Fibroblast of upper back skin (primary cell): ENCODE results near the gene CD300LG.
A peak's percentile ranks its signal among the peaks of the same experiment; 100 is the strongest.

Source experiments
- DNase-seq: peaks from one replicate; pipeline ENCODE4 v3.0.0-alpha.2; 2013

The CD300LG gene

GRCh38 chr17:43826206-43826605, 20.8 kb upstream of the CD300LG start:
- no peak for DNase-seq

- DNase-seq, result no peak
Measured at GRCh38 chr17:43827596-43827995, 19.4 kb upstream of the CD300LG start.

- no peak for DNase-seq
Measured at GRCh38 chr17:43829738-43830137, 17.2 kb upstream of the CD300LG start.

DNA sequence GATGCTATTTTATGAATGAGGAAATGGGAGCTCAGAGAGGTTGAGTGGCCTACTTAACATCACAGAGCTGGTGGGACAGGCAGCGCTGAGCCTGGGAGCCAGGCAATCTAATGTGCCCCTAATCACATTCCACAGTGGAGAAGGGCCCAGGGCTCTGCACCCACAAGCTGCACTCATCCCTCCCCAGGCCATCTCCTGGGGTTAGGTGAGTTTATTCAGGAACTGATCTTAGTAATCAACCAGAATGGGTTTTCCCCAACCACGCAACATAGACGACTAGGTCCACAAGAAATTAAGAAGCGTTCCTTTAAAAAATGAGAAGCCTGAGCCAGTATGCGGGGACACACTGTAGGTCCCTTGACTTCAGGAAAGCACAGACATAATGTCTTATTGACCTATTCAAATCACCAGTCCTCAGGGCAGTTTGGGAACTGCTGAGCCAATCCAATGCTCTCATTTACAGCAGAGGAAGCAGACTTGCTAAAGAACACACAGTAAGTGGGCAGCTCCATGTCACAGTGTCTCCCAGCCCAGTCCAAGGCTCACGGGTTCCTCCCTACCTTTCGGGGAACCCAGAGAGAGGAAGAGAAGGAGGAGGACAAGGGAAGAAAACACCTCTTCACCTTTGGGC, 16.4 kb upstream of the CD300LG start:
- no peak for DNase-seq

GRCh38 chr17:43831633-43832032, 15.3 kb upstream of the CD300LG start:
- no peak for DNase-seq

- peak; percentile 70 for DNase-seq
Measured at GRCh38 chr17:43832168-43832975, 14.6 kb upstream of the CD300LG start.

DNA sequence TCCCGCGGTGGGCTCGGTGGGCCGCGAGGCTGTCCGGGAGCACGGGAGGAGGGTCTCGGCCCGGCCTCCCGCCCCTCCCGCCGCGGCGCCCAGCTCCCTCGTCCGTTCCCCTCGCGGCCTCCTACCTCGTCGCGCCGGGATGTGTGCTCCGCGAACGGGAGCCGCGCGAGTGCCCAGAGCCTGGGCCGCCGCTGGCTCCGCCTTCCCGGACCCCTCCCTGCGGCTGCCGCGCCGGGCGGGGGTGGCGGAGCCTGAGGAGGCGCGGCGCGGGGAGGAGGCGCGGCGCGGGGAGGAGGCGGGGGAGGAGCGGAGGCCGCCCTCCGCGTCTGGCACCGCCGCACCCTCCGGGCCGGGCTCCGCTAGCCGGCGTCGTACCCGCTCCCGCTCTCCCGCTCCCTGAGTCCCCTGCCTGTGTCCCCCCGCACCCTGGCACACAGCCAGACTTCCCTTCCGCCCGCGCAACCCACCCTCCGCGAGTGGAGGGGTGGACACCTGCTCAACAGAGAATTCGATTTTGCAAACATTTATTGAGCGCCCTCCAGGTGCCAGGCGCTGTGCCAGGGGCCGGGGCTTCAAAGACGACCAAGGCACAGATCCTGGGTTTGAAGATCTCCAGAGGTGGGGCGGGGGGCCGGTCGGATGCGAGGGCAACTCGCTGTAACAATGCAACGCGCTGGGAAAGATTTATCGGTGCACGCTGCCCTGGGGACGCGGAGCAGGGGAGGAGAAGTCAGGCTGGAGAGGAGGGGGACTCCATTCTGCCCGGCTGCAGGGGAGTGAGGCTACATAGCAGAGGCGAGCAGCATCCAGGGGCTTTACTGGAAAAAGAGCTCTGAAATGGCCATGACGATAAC, 13.8 kb upstream of the CD300LG start, which contains the start of gene MPP3:
Gene MPP3, minus strand, starts transcription at position 171 of the 854 bp plus-strand sequence. CDS start 1,240 bp downstream, outside the sequence.
- peak; percentile 65 for DNase-seq

DNA sequence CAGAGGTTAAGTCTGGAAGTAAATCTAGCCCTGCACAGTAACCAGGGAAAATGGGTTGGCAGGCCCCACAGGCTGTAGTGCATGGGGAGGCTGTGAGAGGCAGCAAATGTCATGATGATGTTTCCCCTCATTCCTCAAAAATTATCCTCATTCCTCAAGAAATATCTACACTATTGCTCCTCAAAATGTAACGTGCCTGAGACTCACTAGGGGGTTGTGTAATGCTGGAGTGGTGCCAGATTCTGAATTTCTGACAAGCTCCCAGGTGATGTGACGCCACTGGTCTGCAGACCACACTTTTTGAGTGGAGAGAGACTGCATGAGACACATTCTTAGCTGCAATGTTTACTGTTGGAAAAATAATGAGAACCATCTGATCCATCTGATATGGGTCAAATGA, 12.9 kb upstream of the CD300LG start:
- peak; percentile 84 for DNase-seq

DNA sequence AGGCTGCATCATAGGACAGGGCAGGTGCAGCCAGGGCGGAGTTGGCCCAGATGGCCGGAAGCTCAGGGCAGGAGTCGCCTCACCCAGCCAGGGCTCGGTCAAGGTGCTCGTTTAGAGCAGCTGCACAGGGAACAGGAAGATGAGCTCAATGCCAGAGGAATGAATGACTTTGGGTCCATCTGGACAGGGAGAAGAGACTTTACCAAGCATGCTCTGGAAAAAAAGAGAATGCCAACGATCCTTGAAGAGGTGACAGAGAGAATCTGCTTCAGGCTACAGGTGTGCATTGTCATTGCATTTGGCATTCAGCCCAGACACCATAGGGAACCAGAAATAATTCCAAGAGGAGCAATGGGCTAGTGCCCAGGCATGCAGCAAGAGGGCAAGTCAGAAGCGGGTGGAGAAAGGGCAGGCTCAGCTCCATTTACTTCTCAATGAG, 7.3 kb upstream of the CD300LG start:
- no peak for DNase-seq

DNA sequence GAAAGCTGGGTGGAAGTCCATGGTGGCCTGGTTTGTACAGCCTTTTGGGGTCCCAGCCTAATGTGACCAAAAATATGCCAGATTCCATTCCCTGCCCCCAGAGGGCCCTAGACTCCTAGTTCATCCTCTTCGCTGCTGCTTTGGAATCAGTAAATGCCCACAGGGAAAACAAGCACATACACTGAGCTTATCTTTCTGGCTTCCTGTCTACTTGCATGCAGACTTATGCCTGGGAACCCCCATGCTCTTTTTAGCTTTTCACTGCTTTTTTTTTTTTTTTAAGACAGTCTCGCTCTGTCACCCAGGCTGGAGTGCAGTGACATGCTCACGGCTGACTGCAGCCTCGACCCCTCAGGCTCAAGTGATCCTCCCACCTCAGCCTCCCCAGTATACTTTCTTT, 6.2 kb upstream of the CD300LG start:
- peak; percentile 9 for DNase-seq

DNA sequence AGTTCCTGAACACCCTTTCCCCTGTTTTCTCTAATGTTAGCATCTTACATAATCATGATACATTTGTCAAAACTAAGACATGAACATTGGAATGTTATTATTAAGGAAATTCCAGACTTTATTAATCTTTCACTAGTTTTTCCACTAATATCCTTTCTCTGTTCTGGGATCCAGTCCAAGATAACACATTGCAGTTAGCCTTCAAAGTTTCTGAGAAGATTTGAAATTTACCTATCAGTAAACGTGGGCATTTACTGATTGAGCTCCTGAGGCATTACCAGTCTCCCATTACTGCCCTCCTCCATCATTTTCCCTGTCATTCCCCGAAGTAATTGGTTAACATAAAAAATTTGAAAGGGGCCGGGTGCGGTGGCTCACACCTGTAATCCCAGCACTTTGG, 5.7 kb upstream of the CD300LG start:
- DNase-seq, result no peak

DNA sequence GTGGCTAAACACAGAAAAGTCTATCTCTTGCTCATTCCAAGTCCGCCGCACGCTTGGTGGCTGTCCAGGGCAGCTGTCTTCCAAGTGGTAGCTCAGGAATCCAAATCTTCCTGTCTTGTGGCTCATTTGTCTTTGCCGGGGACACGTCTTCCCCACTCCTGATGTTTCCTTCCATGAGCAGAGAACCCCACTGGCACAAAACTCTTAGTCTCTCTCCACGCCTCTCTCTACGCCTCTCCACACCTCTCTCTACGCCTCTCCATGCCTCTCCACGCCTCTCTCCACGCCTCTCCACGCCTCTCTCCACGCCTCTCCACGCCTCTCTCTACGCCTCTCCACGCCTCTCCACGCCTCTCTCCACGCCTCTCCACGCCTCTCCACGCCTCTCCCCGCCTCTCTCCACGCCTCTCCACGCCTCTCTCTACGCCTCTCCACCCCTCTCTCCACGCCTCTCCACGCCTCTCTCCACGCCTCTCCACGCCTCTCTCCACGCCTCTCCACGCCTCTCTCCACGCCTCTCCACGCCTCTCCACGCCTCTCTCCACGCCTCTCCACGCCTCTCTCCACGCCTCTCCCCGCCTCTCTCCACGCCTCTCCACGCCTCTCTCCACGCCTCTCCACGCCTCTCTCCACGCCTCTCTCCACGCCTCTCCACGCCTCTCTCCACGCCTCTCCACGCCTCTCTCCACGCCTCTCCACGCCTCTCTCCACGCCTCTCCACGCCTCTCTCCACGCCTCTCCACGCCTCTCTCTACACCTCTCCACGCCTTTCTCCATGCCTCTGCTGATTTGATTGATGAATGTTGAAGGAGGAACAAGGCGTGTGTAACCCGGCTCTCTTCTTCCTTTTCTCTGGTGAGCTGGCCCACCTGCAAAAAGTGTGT, 4.6 kb upstream of the CD300LG start:
- DNase-seq, result peak; percentile 25

GRCh38 chr17:43842975-43843325, 4.0 kb upstream of the CD300LG start:
- no peak for DNase-seq

- no peak for DNase-seq
Measured at GRCh38 chr17:43844241-43844640, 2.7 kb upstream of the CD300LG start.

- DNase-seq, result no peak
Measured at GRCh38 chr17:43845766-43846165, 1.2 kb upstream of the CD300LG start.

DNA sequence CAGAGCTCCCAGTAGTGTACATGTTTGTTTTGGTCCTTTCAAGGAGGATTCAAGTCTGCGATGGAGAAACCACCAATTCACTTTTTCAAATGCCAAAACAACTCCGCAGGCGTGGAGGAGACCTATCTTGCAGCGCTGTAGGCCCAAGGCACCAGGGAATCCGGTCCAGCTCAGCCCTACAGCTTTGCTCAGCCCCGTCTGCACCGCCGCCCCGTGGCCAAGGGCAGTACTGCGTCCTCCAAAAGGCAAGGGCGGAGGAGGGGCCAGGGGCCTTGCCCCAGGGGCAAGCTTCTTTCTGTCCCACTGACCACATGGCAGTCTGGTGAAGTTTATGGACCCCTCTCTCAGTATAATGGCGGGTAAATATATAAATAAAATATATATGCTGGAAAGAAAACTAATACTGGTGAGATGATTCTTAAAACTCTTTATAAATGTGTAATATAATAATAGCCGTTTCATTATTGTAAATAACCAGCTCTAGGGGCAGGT, 709 bp upstream of the CD300LG start:
- peak; percentile 55 for DNase-seq

DNA sequence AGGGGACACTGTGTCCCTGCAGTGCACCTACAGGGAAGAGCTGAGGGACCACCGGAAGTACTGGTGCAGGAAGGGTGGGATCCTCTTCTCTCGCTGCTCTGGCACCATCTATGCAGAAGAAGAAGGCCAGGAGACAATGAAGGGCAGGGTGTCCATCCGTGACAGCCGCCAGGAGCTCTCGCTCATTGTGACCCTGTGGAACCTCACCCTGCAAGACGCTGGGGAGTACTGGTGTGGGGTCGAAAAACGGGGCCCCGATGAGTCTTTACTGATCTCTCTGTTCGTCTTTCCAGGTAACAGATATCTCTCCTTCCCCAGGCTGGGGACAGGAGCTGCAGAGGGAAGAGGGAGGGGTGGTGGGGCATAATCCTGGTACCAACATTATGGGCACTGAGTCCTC, 1.6 kb downstream of the CD300LG start:
- no peak for DNase-seq

DNA sequence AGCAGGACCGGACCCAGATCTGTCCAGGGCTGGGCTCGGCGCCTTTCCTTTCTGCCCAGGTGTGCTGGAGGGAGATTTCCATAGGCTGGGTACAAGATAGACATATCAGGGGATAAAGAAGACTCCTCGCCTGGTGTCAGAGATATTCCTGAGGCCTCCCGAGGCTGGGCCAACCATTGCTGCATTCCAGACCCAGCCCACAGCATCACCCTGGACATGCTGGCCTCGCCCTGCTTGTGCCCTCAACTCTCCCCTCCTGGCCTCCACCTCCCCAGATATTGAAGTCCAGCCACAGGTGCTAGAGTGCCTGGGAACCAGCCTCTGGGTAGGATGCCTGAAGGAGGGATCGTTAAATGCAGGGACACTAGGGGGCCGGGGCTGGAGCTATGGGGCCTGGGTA, 2.1 kb downstream of the CD300LG start:
- no peak for DNase-seq

DNA sequence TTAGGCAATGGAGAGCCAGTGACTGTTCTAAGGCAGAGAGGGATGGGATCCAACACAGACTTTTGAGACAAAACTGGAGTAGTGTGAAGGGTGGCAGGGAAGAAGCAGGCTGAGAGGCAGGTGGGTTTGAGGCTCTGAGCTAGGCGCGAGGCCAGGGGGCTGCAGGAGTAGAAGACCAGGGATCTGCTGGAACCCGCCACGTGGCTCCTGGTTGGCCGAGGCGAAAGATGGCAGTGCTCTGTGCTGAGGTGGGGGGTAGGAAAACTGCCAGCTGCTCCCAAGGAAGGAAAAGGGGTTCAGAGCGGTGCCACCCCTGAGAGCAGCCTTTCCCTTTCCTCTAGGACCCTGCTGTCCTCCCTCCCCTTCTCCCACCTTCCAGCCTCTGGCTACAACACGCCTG, 5.6 kb downstream of the CD300LG start:
- no peak for DNase-seq

DNA sequence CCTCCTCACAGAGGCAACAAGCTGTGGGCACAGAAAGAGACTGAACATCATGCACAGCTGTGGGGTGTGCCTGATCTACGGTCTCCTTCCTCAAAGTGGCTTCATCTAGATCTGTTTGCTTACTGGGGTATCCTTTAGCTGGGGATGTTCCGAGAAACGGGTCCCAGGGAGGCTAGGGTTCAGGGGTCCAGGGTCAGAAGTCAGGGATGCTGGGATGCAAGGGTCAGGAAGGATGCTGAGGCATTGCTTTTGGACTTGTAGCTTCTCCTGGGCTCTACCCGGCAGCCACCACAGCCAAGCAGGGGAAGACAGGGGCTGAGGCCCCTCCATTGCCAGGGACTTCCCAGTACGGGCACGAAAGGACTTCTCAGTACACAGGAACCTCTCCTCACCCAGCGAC, 6.6 kb downstream of the CD300LG start:
- DNase-seq, result no peak

DNA sequence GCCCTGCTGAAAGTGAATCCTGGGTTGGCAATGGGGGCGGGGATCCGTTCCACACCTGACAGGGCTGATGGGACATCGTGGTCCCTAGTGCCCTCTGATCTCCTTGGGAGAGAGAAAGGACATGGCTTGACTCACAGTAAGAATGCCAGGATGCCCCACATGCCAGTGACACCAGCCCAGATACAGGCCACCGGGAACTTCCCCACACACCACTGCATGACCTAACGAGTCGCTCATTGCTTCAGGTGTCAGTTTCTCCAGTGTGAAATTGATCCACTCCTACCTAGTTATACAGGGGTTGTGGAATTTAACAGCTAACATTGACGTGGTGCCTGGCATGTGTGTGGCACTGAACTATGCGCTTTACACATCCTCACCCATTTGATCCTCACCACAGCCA, 7.5 kb downstream of the CD300LG start:
- DNase-seq, result no peak

DNA sequence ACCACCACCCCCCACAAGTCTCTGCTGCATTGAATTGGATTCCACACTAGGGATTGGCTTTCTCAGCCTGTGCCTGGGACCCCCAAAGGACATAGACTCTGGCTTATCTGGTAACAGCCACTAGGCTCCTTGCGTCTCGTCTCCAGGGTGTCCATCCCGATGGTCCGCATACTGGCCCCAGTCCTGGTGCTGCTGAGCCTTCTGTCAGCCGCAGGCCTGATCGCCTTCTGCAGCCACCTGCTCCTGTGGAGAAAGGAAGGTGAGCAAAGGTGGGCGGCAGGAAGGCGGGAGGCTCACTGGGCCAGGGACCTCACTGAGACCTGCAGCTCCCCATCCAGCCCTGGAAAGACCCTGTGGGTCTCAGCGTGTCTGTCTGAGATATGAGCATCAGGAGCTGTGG, 8.1 kb downstream of the CD300LG start:
- no peak for DNase-seq
